Testis (tissue), 3 donors: ENCODE data around the gene APIP. TPM values are rescaled to one million over a fixed set of nuclear protein-coding genes. Genes with fewer than 3 reads are reported as not detected.

Experiments used
- DNase-seq: peaks from one replicate; pipeline ENCODE4 v3.0.0-alpha.2; 2019
- H3K27ac ChIP-seq, 2 donors: fragments of 200-600 bp; sonication (generic); one replicate each; pipeline ENCODE4 v1.5.1; 2019
- H3K27me3 ChIP-seq: fragments of 200-600 bp; sonication (generic); one replicate; pipeline ENCODE4 v1.5.1; 2019
- H3K36me3 ChIP-seq: fragments of 200-600 bp; sonication (generic); one replicate; pipeline ENCODE4 v1.5.1; 2017; ENCODE audit warnings: low read depth; ENCODE audit errors: missing control alignments
- H3K4me1 ChIP-seq: fragments of 200-600 bp; sonication (generic); one replicate; pipeline ENCODE4 v1.5.1; 2019
- H3K4me3 ChIP-seq, 2 donors: fragments of 200-600 bp; sonication (generic); one replicate each; pipeline ENCODE4 v1.5.1; 2017 to 2019
- H3K9me3 ChIP-seq: fragments of 200-600 bp; sonication (generic); one replicate; pipeline ENCODE4 v1.5.1; 2017
- POLR2A ChIP-seq: fragments of 450-650 bp; IDR thresholded peaks from one replicate; pipeline ENCODE4 v1.6.1; 2017; ENCODE audit warnings: antibody characterized with exemption, mild to moderate bottlenecking, moderate library complexity
- intact Hi-C: fragments of 100-400 bp; cut with DNase I; formaldehyde crosslinking; loops from one replicate; pipeline ENCODE4 v1.15.1; 2023; ENCODE audit warnings: low total_unique reads
- microRNA-seq, 2 donors: library from miRNA; unstranded; fragments of <30 nt; microRNA quantifications; one replicate each; pipeline ENCODE4, GENCODE V29; 2016; ENCODE audit warnings: borderline number of aligned reads in 2 of 2, borderline replicate concordance in 1 of 2
- polyA plus RNA-seq: library from polyadenylated mRNA; stranded (reverse); fragments of 350-450 nt; fragmentation: Illumina TruSeq; extraction: RNeasy Lipid Tissue Mini Kit (QIAGEN cat#74804); gene quantifications from one replicate; pipeline ENCODE4 v1.2.3, GENCODE V29; 2014; ENCODE audit warnings: low read depth, low replicate concordance; ENCODE audit not compliant: insufficient read depth
- small RNA-seq, 2 donors: library from RNA; depleted of rRNA; stranded (forward); fragments of <200 nt; gene quantifications; one replicate each; pipeline ENCODE3, GENCODE V24; 2016
- total RNA-seq, 2 donors: library from RNA; depleted of rRNA; stranded (reverse); fragments of >200 nt; gene quantifications; one replicate each; pipeline ENCODE4 v1.2.3, GENCODE V29; 2016
- TF ChIP-seq, protein P1 (sequence below), 3 experiments: fragments of 450-650 bp in 2 of 3; fragments of 200-600 bp in 1 of 3; sonication (generic) in 1 of 3; IDR thresholded peaks; one replicate each; pipeline ENCODE4 v1.5.1; 2016 to 2019; ENCODE audit warnings: antibody characterized with exemption in 3 of 3, mild to moderate bottlenecking in 2 of 3, moderate library complexity in 1 of 3

APIP gene
- total and polyA plus RNA-seq, 3 donors from 2014 or later: 20.2 to 28.9 (median 27.7) TPM

DNA sequence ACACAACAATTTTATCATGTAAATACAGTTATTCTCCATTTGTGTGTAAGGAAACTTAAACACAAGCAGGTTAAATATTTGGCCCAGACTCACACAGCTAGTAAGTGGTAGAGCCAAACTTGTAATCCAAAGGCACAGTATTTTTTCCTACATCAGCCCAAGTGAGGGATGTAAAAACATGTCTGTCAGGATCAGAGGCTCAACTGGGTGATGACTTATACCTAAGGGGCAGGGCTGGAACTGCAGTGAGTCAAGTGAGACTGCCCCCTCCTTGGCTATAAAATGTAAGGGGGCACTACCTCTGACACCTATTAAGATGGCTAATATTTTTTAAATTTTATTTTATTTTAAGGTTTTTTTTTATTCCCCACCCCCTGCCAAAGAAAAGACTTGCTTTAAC lies 82.6 kb downstream of the APIP start:
- no peaks in the 10 kb centered on the region for H3K27me3 ChIP-seq
- H3K9me3 ChIP-seq: no peaks in the 10 kb centered on the region
- H3K36me3 ChIP-seq: no peaks in the 10 kb centered on the region
- intact Hi-C loops: no loop called here
- H3K27ac ChIP-seq: no peak overlapping the region
- no peak for DNase-seq
- TF ChIP-seq, protein P1, sequence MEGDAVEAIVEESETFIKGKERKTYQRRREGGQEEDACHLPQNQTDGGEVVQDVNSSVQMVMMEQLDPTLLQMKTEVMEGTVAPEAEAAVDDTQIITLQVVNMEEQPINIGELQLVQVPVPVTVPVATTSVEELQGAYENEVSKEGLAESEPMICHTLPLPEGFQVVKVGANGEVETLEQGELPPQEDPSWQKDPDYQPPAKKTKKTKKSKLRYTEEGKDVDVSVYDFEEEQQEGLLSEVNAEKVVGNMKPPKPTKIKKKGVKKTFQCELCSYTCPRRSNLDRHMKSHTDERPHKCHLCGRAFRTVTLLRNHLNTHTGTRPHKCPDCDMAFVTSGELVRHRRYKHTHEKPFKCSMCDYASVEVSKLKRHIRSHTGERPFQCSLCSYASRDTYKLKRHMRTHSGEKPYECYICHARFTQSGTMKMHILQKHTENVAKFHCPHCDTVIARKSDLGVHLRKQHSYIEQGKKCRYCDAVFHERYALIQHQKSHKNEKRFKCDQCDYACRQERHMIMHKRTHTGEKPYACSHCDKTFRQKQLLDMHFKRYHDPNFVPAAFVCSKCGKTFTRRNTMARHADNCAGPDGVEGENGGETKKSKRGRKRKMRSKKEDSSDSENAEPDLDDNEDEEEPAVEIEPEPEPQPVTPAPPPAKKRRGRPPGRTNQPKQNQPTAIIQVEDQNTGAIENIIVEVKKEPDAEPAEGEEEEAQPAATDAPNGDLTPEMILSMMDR (IDR thresholded peaks at IDR 0.05): no peak
- no peak for TF ChIP-seq POLR2A
- peaks cover 2% of the 10 kb centered on the region for H3K4me1 ChIP-seq
- no peak overlapping the region for H3K4me3 ChIP-seq

Small RNAs within 50 kb of the gene (microRNA-seq; reads per million reads assigned to microRNA genes)
- 4.8 to 11.1 reads per million in 2 donors for gene MIR1343

Small RNAs within 50 kb of the gene (small RNA-seq; reads per million reads assigned to genes)
- 0 to 0.27 reads per million in 2 donors for gene MIR1343

Other genes starting within 250 kb of the APIP start
- gene PDHX, start 239 bp upstream of the APIP start, total RNA-seq: 10 to 100 TPM; 53.5 to 54.2 TPM
- gene PDHX, start 239 bp upstream of the APIP start, polyA plus RNA-seq: 47.9 TPM
- 10 to 100 TPM in 1 of 2 donors, 1 to 10 TPM in 1; 4.0 to 13.4 TPM for gene CD44, start 222.8 kb upstream of the APIP start, total RNA-seq
- gene CD44, start 222.8 kb upstream of the APIP start, polyA plus RNA-seq: 44.5 TPM